Activated CD4-positive, alpha-beta memory T cell treated with anti-CD3 and anti-CD28 coated beads for 36 hours (primary cell): ENCODE measurements around the gene GRK6. TPM values are rescaled to one million over a fixed set of nuclear protein-coding genes. Genes with fewer than 3 reads are reported as not detected.

Source experiments
- CTCF ChIA-PET: fragments of 350-600 bp; sonication (Branson Sonifier 250); formaldehyde crosslinking; loops from one replicate; lab custom pipeline; 2021; ENCODE audit warnings: antibody characterized with exemption, inconsistent platforms; lab: Charles Lee
- POLR2A ChIA-PET: fragments of 350-600 bp; sonication (Branson Sonifier 250); formaldehyde crosslinking; loops from one replicate; lab custom pipeline; 2021; ENCODE audit warnings: antibody characterized with exemption; lab: Charles Lee
- DNase-seq: peaks from one replicate; pipeline ENCODE4 v3.0.0-alpha.2; 2020
- H3K27ac Mint-ChIP-seq: one replicate; pipeline ENCODE4 v1.8.0; 2021; ENCODE audit warnings: mixed read lengths
- H3K27me3 Mint-ChIP-seq: one replicate; pipeline ENCODE4 v1.8.0; 2021; ENCODE audit warnings: mixed read lengths
- H3K36me3 Mint-ChIP-seq: one replicate; pipeline ENCODE4 v1.8.0; 2021; ENCODE audit warnings: mixed read lengths
- H3K4me1 Mint-ChIP-seq: one replicate; pipeline ENCODE4 v1.8.0; 2021; ENCODE audit warnings: low read depth, mixed read lengths
- H3K4me3 Mint-ChIP-seq: one replicate; pipeline ENCODE4 v1.8.0; 2021; ENCODE audit warnings: mild to moderate bottlenecking, mixed read lengths
- H3K9me3 Mint-ChIP-seq: one replicate; pipeline ENCODE4 v1.8.0; 2021; ENCODE audit warnings: mixed read lengths
- intact Hi-C: fragments of 100-400 bp; cut with micrococcal nuclease; formaldehyde crosslinking; loops from one replicate; pipeline ENCODE4 v1.15.1; 2023
- total RNA-seq, 2 experiments: library from RNA; stranded (reverse); gene quantifications; one replicate each; pipeline ENCODE4 v1.2.3, GENCODE V29; 2021

Gene GRK6
- total RNA-seq, 2 experiments from 2014 or later = 177 to 178 TPM

DNA sequence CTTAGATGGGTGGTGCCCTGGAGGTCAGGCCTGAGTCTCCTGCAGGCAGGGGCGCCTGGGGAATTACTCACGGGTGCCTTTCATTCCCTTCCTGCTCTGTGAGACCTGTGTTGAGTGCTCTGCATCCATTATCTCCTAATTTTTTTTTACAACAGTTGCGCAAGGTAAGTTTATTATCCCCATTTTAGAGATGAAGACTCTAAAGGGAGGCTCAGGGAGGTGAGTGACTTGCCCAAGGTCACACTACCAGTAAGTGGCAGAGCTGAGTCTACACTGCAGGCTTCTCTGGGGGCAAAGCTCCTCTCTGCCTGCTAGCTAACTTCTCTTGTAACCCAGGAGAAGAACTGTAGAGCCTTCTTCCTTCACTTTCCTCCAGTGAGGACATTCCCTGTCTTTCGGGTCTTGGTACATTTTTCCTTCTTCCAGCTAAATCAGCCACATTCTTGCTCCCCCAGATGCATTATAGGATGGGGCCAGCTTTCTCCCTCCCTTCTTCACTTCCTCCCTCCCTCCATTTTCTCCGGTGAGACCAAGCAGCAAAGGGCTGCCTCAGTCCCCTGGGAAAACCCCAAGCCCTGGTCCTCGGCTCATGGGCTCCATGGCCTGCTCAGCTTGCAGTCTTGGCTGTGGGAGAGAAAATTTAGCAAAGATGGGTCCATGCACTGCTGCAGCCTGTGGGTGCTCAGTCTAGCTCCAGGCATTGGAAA is 21.9 kb downstream of the GRK6 start:
- H3K4me3 Mint-ChIP-seq = peak overlapping the region; percentile 62
- peaks cover 39% of the 10 kb centered on the region for H3K4me1 Mint-ChIP-seq
- CTCF ChIA-PET = interaction anchor here (0.7 to 29.1 kb wide), 6 partner anchors 9 to 139 kb away, joined by 3 to 624 read pairs (median 42); partner anchors contain the start of genes F12, GRK6 and PFN3
- H3K27ac Mint-ChIP-seq = peak overlapping the region; percentile 11
- H3K27me3 Mint-ChIP-seq = no peaks in the 10 kb centered on the region
- intact Hi-C loops = no loop called here
- POLR2A ChIA-PET = interaction anchor here (0.8 to 14.3 kb wide), 6 partner anchors 19 to 136 kb away, joined by 3 to 319 read pairs (median 4); partner anchors contain the start of gene GRK6
- H3K36me3 Mint-ChIP-seq = no peaks in the 10 kb centered on the region
- H3K9me3 Mint-ChIP-seq = no peaks in the 10 kb centered on the region
- DNase-seq = no peak

DNA sequence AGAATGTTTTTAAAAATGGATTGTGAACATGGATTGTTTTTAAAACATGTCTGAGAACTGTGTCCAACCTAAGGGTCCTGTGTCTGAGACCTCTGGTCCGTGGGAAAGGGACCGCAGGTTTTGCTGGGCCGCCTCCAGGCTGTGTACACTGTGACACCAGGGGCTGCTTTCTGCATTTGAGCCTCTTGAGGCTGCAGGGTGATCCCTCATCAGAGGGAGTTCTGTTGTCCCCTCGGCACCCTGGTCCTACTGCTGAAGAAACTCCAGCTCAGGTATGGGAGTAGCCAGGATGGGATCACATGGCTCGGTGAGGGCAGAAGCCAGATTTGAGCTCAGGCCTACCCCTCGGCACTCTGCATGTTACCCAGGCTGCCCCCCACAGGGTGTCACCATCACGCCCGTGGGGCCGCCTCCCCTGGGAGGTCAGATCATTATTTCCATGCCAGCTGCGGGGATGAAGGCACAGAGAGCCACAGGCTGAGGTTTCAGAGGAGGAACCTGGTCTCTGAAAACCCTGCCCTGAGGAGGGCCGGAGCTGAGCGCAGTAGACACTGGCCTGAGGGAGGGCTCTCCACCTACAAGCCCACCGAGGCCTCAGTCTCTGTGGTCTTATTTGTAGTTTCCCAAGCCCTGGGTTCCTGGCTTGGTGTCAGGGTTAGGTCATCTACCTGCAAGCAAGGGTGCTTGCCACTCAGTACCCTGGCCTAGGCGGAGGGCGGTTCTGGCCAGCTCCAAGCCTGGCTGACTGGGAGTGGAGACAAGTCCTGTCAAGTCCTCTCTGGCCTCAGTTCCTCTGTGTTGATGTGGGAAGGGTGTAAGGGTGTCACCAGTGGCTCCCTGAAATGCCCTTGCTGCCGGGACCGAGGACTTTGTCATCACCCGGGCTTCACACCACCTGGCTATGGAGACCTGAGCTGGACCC is 22.9 kb downstream of the GRK6 start:
- Mint-ChIP-seq H3K4me3 (no peak overlapping the region), H3K27ac (no peak overlapping the region), H3K27me3 (no peaks in the 10 kb centered on the region), H3K4me1 (peaks cover 39% of the 10 kb centered on the region), H3K36me3 (no peaks in the 10 kb centered on the region), H3K9me3 (no peaks in the 10 kb centered on the region)
- CTCF ChIA-PET = interaction anchor here (1.2 to 29.1 kb wide), 5 partner anchors 19 to 140 kb away, joined by 5 to 624 read pairs (median 74); partner anchors contain the start of genes F12, GRK6 and PFN3
- intact Hi-C loops = no loop called here
- POLR2A ChIA-PET = interaction anchor here (1.0 to 14.3 kb wide), 5 partner anchors 20 to 137 kb away, joined by 4 to 319 read pairs (median 4); partner anchors contain the start of gene GRK6
- no peak for DNase-seq

- DNase-seq = no peak
- no peak overlapping the region for H3K27ac Mint-ChIP-seq
- ChIA-PET POLR2A (interaction anchor here (1.0 to 14.3 kb wide), 5 partner anchors 21 to 61 kb away, joined by 4 to 319 read pairs (median 54); partner anchors contain the start of gene GRK6), CTCF (interaction anchor here (1.2 to 29.1 kb wide), 4 partner anchors 46 to 141 kb away, joined by 4 to 624 read pairs (median 92); partner anchors contain the start of genes F12 and PFN3)
- no peak overlapping the region for H3K4me3 Mint-ChIP-seq
- no peaks in the 10 kb centered on the region for H3K27me3 Mint-ChIP-seq
- H3K36me3 Mint-ChIP-seq = no peaks in the 10 kb centered on the region
- H3K9me3 Mint-ChIP-seq = no peaks in the 10 kb centered on the region
- intact Hi-C loops = no loop called here
- H3K4me1 Mint-ChIP-seq = peaks cover 25% of the 10 kb centered on the region
Observed at GRCh38 chr5:177450667-177451424, 24.4 kb downstream of the GRK6 start.

DNA sequence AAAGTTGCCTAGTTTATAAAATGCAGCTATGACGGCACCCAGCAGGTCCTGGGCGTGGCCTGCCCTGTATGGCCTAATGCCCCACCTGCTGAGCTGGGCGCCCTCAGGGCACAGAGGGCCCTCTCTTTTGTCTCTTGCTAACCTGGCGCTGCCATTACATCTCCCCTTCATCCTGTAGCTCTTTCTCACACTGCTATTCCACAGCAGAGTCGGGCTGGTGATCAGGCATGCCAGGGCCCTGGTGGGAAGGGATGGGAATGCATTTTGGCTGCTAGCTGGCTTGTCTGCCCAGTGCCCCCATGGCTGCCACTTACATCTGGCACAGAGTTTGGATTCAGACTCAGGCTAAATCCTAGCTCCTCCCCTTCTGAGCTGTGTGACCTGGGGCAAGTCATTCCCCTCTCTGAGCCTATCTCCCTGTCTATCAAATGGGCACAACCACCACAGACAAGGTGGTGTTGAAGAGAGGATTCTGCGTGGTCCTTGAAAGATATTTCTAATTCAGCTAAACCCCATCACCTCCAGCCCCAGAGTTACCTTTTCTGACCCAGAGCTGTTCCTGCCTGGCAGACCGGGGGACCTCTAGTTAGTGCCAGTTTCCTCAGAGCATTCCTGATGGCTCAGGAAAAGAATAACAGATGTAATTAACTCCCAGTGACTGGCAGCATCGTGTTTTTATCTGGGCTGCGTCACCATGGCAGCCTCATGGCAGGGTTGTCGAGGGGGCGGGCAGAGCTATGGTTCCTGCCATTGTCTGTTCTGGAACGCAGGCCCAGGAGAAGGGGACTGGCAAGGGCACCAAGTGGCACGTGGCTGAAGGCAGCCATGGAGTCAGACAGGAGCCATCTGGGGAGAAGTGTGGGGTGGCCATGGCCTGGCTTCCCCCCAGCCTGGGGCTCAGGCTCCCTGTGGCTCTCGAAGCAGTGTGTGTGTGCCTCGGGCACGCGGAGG is 26.5 kb downstream of the GRK6 start:
- Mint-ChIP-seq H3K27ac (no peak overlapping the region), H3K36me3 (no peaks in the 10 kb centered on the region), H3K4me3 (no peak overlapping the region), H3K4me1 (peaks cover 20% of the 10 kb centered on the region), H3K27me3 (no peaks in the 10 kb centered on the region), H3K9me3 (no peaks in the 10 kb centered on the region)
- CTCF ChIA-PET = interaction anchor here (1.0 to 29.1 kb wide), 19 partner anchors 8 to 144 kb away, joined by 3 to 624 read pairs (median 9); partner anchors contain the start of genes F12, GRK6, LMAN2 and PFN3
- POLR2A ChIA-PET = interaction anchor here (0.8 to 5.2 kb wide), 6 partner anchors 9 to 63 kb away, joined by 4 to 54 read pairs (median 14); partner anchors contain the start of gene GRK6
- intact Hi-C loops = no loop called here
- no peak for DNase-seq

DNA sequence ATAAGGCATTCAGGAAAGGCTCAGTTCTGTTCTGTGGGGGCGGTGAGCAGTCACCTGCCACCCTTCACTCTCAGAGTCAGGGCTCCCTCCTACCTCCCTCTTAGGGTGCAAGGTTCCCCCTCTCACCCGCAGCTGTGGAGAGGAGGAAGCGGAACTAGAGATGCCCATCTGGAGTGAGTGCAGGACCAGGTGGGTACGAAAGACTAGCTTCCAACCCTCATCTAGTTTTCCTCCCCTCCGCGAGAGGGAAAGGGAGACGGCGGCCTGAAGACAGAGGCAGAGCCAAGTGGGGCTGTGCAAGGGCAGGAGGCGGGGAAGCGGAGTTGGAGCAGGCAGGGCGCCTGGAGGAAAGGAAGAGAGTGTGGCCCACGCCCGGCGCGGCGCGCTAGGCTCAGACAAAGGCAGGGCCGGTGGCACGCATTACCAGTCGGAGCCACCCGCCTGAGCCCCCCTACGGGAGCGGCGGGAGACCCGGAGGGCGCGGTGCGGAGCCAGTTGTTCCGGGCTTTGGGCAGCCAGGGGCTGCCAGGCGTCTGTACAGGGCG is 27.4 kb downstream of the GRK6 start:
- no peak overlapping the region for H3K27ac Mint-ChIP-seq
- no peaks in the 10 kb centered on the region for H3K27me3 Mint-ChIP-seq
- intact Hi-C loops = loop anchor here (1.0 kb wide), 3 partner anchors 28 to 64 kb away; partner anchors contain the start of gene GRK6
- ChIA-PET POLR2A (interaction anchor here (0.6 to 5.2 kb wide), 9 partner anchors 8 to 77 kb away, joined by 3 to 54 read pairs (median 16); partner anchors contain the start of genes GRK6 and PRR7), CTCF (interaction anchor here (0.6 to 29.1 kb wide), 25 partner anchors 9 to 499 kb away, joined by 3 to 624 read pairs (median 12); partner anchors contain the start of genes F12, GRK6, LMAN2 and MXD3)
- H3K4me1 Mint-ChIP-seq = peaks cover 11% of the 10 kb centered on the region
- no peaks in the 10 kb centered on the region for H3K36me3 Mint-ChIP-seq
- peak overlapping the region; percentile 68 for H3K4me3 Mint-ChIP-seq
- no peaks in the 10 kb centered on the region for H3K9me3 Mint-ChIP-seq
- DNase-seq = no peak

DNA sequence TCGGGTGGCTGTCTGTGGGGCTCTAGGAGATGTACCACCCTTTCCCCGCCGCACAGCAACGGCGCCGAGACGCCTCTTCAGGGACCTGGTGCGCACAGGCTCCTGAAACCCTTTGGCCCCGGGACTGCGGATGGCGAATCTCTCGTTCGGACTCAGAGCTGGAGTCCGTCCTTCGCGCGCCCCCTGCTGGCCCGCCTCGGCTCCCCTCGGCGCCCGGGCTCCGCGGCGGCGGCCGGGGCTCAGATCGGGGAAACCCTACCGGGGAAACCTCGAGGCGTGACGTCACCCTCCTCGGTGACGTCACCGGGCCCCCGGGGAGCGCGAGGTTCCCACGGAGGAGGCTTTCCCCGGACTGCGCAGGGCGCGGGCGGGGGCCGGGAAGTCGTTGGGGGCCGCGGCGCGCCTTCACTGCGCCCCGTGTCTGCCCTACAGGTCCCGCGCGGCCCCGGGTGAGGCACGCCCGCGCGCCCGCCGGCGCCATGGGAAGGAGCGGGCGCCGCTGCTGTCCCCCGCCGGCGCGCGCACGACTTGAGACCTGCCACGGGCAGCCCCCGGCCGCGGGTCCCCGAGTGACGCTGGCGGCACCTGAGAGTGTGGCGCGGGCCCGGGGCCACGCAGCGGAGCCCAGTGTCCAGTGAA is 28.0 kb downstream of the GRK6 start:
- POLR2A ChIA-PET = interaction anchor here (0.6 to 5.2 kb wide), 15 partner anchors 9 to 97 kb away, joined by 3 to 54 read pairs (median 6); partner anchors contain the start of genes DBN1, GRK6, PDLIM7 and PRR7
- Mint-ChIP-seq H3K4me1 (peaks cover 11% of the 10 kb centered on the region), H3K9me3 (no peaks in the 10 kb centered on the region), H3K27ac (peak overlapping the region; percentile 66), H3K36me3 (no peaks in the 10 kb centered on the region), H3K4me3 (peak overlapping the region; percentile 78), H3K27me3 (no peaks in the 10 kb centered on the region)
- DNase-seq = peak; percentile 95
- CTCF ChIA-PET = interaction anchor here (0.6 to 29.1 kb wide), 38 partner anchors 9 to 500 kb away, joined by 3 to 624 read pairs (median 9); partner anchors contain the start of genes F12, GRK6, LMAN2 and MXD3
- intact Hi-C loops = loop anchor here (1.0 kb wide), 5 partner anchors 25 to 64 kb away; partner anchors contain the start of genes GRK6 and PDLIM7

DNA sequence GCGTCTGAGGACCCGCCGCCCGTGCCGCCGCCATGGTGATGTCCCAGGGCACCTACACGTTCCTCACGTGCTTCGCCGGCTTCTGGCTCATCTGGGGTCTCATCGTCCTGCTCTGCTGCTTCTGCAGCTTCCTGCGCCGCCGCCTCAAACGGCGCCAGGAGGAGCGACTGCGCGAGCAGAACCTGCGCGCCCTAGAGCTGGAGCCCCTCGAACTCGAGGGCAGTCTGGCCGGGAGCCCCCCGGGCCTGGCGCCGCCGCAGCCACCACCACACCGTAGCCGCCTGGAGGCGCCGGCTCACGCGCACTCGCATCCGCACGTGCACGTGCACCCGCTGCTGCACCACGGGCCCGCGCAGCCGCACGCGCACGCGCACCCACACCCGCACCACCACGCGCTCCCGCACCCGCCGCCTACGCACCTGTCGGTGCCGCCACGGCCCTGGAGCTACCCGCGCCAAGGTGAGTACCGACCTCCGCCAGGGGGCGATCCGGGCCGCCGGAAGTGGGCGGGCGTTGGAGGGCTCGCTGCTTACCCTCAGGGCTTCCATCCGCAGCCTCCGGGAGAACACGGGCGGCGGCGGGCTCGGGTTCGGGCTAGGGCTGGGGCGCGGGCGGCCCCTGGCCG is 28.7 kb downstream of the GRK6 start:
- POLR2A ChIA-PET = interaction anchor here (0.7 to 5.2 kb wide), 17 partner anchors 9 to 97 kb away, joined by 3 to 54 read pairs (median 5); partner anchors contain the start of genes DBN1, GRK6, PDLIM7 and PRR7
- H3K9me3 Mint-ChIP-seq = no peaks in the 10 kb centered on the region
- no peaks in the 10 kb centered on the region for H3K36me3 Mint-ChIP-seq
- no peaks in the 10 kb centered on the region for H3K27me3 Mint-ChIP-seq
- intact Hi-C loops = loop anchor here (1.0 kb wide), 2 partner anchors 26 to 42 kb away; partner anchors contain the start of gene PDLIM7
- H3K4me1 Mint-ChIP-seq = peaks cover 11% of the 10 kb centered on the region
- peak; percentile 95 for DNase-seq
- peak overlapping the region; percentile 66 for H3K27ac Mint-ChIP-seq
- peak overlapping the region; percentile 78 for H3K4me3 Mint-ChIP-seq
- CTCF ChIA-PET = interaction anchor here (0.6 to 29.1 kb wide), 45 partner anchors 10 to 158 kb away, joined by 3 to 624 read pairs (median 7); partner anchors contain the start of genes DDX41, F12, GRK6 and LMAN2

GRCh38 chr5:177455661-177456590 is 29.4 kb downstream of the GRK6 start:
- ChIA-PET CTCF (interaction anchor here (0.6 to 29.1 kb wide), 43 partner anchors 11 to 154 kb away, joined by 3 to 624 read pairs (median 9); partner anchors contain the start of genes DDX41, F12, GRK6 and LMAN2), POLR2A (interaction anchor here (0.7 to 5.2 kb wide), 18 partner anchors 10 to 98 kb away, joined by 3 to 54 read pairs (median 5); partner anchors contain the start of genes DBN1, GRK6, PDLIM7 and PRR7)
- peak overlapping the region; percentile 75 for H3K27ac Mint-ChIP-seq
- no peaks in the 10 kb centered on the region for H3K36me3 Mint-ChIP-seq
- no peaks in the 10 kb centered on the region for H3K9me3 Mint-ChIP-seq
- peaks cover 11% of the 10 kb centered on the region for H3K4me1 Mint-ChIP-seq
- intact Hi-C loops = loop anchor here (1.0 to 2.0 kb wide), 5 partner anchors 17 to 323 kb away; partner anchors contain the start of genes DBN1, NSD1 and PDLIM7
- peak overlapping the region; percentile 78 for H3K4me3 Mint-ChIP-seq
- H3K27me3 Mint-ChIP-seq = no peaks in the 10 kb centered on the region
- DNase-seq = peak; percentile 97
